Lung (tissue), 12 donors: Measurements from ENCODE around the gene GTF2E1. TPM values are rescaled to one million over a fixed set of nuclear protein-coding genes. Genes with fewer than 3 reads are reported as not detected.

Experiments
- ATAC-seq: fragments of 200-7000 bp; cut with Tn5 transposase; one replicate; pipeline ENCODE4 v1.9.1; 2020; ENCODE audit warnings: moderate number of reproducible peaks; ENCODE audit not compliant: insufficient read depth, low FRiP score
- DNase-seq, 3 donors: peaks; one replicate each; pipeline ENCODE4 v3.0.0-alpha.2; 2013 to 2017
- H3K27ac ChIP-seq, 2 donors: one replicate each; pipeline ENCODE4 v1.5.1; 2013; ENCODE audit warnings: mild to moderate bottlenecking in 2 of 2, moderate library complexity in 2 of 2, control low read depth in 1 of 2, inconsistent platforms in 1 of 2, low read depth in 1 of 2, low read length in 1 of 2
- H3K27me3 ChIP-seq, 3 donors: one replicate each; pipeline ENCODE4 v1.5.1; 2013; ENCODE audit warnings: low read length in 2 of 3; ENCODE audit not compliant: control insufficient read depth in 3 of 3, insufficient read depth in 3 of 3
- H3K36me3 ChIP-seq, 4 donors: one replicate each; pipeline ENCODE4 v1.5.1; 2013; ENCODE audit warnings: low read length in 4 of 4, mild to moderate bottlenecking in 1 of 4, moderate library complexity in 1 of 4; ENCODE audit not compliant: control insufficient read depth in 4 of 4, insufficient read depth in 4 of 4
- H3K4me1 ChIP-seq, 5 donors: one replicate each; pipeline ENCODE4 v1.5.1; 2013; ENCODE audit warnings: low read length in 5 of 5, mild to moderate bottlenecking in 2 of 5, moderate library complexity in 1 of 5; ENCODE audit not compliant: control insufficient read depth in 5 of 5, insufficient read depth in 5 of 5
- H3K4me3 ChIP-seq: one replicate; pipeline ENCODE4 v1.5.1; 2013; ENCODE audit warnings: mild to moderate bottlenecking, control low read depth, moderate library complexity
- H3K9ac ChIP-seq, 2 donors: one replicate each; pipeline ENCODE4 v1.5.1; 2013; ENCODE audit warnings: low read length in 2 of 2, control low read depth in 1 of 2; ENCODE audit not compliant: insufficient read depth in 1 of 2
- H3K9me3 ChIP-seq, 4 donors: one replicate each; pipeline ENCODE4 v1.5.1; 2013; ENCODE audit warnings: low read length in 3 of 4, mild to moderate bottlenecking in 1 of 4, moderate library complexity in 1 of 4; ENCODE audit not compliant: control insufficient read depth in 4 of 4, insufficient read depth in 3 of 4
- WGBS, 2 donors: extraction: QIAGEN DNeasy Blood & Tissue Kit; methylation state at CpG; one replicate each; pipeline ENCODE4 v1.1.7; 2013; 5-methylcytosine and 5-hydroxymethylcytosine counted together
- polyA plus RNA-seq, 2 donors: library from polyadenylated mRNA; stranded (reverse); fragments of 200-250 nt; gene quantifications; one replicate each; pipeline ENCODE4 v1.2.1, GENCODE V29; 2013
- total RNA-seq, 2 donors: library from RNA; depleted of rRNA in 1 of 2; stranded (reverse); fragments of >200 nt in 1 of 2; gene quantifications; one replicate each; pipeline ENCODE4 v1.2.1, GENCODE V29; 2014 to 2021
- TF ChIP-seq, protein P1 (sequence below): IDR thresholded peaks from 2 replicates; pipeline ENCODE4 v1.5.1; 2012; ENCODE audit warnings: mild to moderate bottlenecking; ENCODE audit errors: control extremely low read depth, extremely low read depth
- donor health status: control.
- donor health status: control.
- donor health status: Bipolar disorder and iron deficiency.
- donor health status: healthy.
- donor health status: DM: yes; HTN: yes; CAD: no.

Gene GTF2E1
- total and polyA plus RNA-seq, 4 donors = 4.1 to 14.8 (median 10.1) TPM

DNA sequence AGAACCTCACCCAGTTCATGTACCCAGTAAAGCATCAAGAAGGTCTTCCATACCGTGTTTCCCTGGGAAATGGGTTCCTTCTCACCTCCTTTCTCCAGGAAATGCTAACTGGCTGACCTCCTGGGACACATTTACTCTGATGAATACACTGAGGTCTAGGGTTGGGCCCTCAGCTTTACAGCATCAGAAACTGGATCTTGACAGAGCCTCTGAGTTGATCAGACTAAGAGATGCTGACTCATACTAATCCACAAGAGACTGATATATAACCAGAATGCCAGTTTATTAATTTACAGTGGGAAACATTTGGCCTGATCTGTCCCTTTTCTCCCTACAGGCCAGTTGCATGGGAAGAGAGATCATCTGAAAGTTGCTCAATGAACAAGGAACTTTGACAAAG, 55.8 kb downstream of the GTF2E1 start:
- Histone ChIP-seq H3K4me3 (no peak overlapping the region), H3K36me3 (no peaks in the 10 kb centered on the region), H3K27ac (no peak overlapping the region), H3K9ac (no peak overlapping the region), H3K27me3 (peaks cover 0 to 6% (median 0%) of the 10 kb centered on the region in 3 donors), H3K9me3 (no peaks in the 10 kb centered on the region), H3K4me1 (peaks cover 0 to 5% (median 0%) of the 10 kb centered on the region in 5 donors)
- TF ChIP-seq, protein P1, sequence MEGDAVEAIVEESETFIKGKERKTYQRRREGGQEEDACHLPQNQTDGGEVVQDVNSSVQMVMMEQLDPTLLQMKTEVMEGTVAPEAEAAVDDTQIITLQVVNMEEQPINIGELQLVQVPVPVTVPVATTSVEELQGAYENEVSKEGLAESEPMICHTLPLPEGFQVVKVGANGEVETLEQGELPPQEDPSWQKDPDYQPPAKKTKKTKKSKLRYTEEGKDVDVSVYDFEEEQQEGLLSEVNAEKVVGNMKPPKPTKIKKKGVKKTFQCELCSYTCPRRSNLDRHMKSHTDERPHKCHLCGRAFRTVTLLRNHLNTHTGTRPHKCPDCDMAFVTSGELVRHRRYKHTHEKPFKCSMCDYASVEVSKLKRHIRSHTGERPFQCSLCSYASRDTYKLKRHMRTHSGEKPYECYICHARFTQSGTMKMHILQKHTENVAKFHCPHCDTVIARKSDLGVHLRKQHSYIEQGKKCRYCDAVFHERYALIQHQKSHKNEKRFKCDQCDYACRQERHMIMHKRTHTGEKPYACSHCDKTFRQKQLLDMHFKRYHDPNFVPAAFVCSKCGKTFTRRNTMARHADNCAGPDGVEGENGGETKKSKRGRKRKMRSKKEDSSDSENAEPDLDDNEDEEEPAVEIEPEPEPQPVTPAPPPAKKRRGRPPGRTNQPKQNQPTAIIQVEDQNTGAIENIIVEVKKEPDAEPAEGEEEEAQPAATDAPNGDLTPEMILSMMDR = no peak
- DNase-seq (no peak), ATAC-seq (no peak)
- WGBS, 2 donors = 63 to 78% methylated on average over 1 of the region's 1 CpG

DNA sequence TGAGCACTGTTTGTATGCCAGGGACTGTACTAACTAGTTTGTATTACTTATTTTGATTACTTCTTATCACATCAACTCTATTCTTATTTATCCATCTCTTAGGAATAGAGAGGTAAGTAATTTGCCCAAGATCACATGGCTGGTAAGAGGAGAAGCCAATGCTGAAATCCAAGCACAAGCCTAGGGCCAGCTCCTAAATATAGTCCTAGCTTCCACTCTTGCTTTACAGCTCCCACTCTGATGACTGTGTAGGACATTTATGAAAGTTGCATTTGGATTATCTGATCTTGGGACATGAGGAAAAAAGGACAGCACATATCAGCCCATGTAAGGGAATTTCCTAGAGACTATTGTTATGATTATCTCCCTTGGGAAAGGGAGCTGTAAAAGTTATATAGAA, 58.1 kb downstream of the GTF2E1 start:
- TF ChIP-seq, protein P1 = no peak
- H3K36me3 ChIP-seq = no peaks in the 10 kb centered on the region
- H3K9me3 ChIP-seq = no peaks in the 10 kb centered on the region
- H3K4me3 ChIP-seq = no peak overlapping the region
- H3K27ac ChIP-seq = no peak overlapping the region
- ATAC-seq = no peak
- peaks cover 0 to 5% (median 0%) of the 10 kb centered on the region in 5 donors for H3K4me1 ChIP-seq
- H3K9ac ChIP-seq = no peak overlapping the region
- DNase-seq = no peak
- H3K27me3 ChIP-seq = peaks cover 0 to 6% (median 0%) of the 10 kb centered on the region in 3 donors

- 84 to 87% methylated on average over 2 of the region's 2 CpGs for WGBS, 2 donors
- no peaks in the 10 kb centered on the region for H3K9me3 ChIP-seq
- DNase-seq (no peak), ATAC-seq (no peak)
- peaks cover 0 to 5% (median 0%) of the 10 kb centered on the region in 5 donors for H3K4me1 ChIP-seq
- H3K36me3 ChIP-seq = no peaks in the 10 kb centered on the region
- no peak overlapping the region for H3K27ac ChIP-seq
- TF ChIP-seq, protein P1 = no peak
- H3K27me3 ChIP-seq = peaks cover 0 to 6% (median 0%) of the 10 kb centered on the region in 3 donors
- no peak overlapping the region for H3K9ac ChIP-seq
- H3K4me3 ChIP-seq = no peak overlapping the region
Measured at GRCh38 chr3:120801484-120801883, 58.9 kb downstream of the GTF2E1 start.

GRCh38 chr3:120802916-120803315, 60.4 kb downstream of the GTF2E1 start:
- no peaks in the 10 kb centered on the region for H3K9me3 ChIP-seq
- no peak overlapping the region for H3K27ac ChIP-seq
- no peak overlapping the region for H3K4me3 ChIP-seq
- 72 to 74% methylated on average over 3 of the region's 3 CpGs for WGBS, 2 donors
- H3K9ac ChIP-seq = no peak overlapping the region
- H3K27me3 ChIP-seq = peaks cover 0 to 6% (median 0%) of the 10 kb centered on the region in 3 donors
- H3K36me3 ChIP-seq = no peaks in the 10 kb centered on the region
- TF ChIP-seq, protein P1 = no peak
- ATAC-seq (no peak), DNase-seq (no peak)
- no peaks in the 10 kb centered on the region for H3K4me1 ChIP-seq
